Measurements from ENCODE around the gene SPTBN5. TPM values are rescaled to one million over a fixed set of nuclear protein-coding genes. Genes with fewer than 3 reads are reported as not detected.

SPTBN5 gene
- total and polyA plus RNA-seq, 11 donors, result 0.31 to 5.6 (median 1.7) TPM

GRCh38 chr15:41870689-41871081 is 23.2 kb downstream of the SPTBN5 start:
- Histone ChIP-seq H3K27me3 (no peaks in the 10 kb centered on the region), H3K9me3 (no peaks in the 10 kb centered on the region), H3K4me1 (peaks cover 0 to 11% (median 0%) of the 10 kb centered on the region in 12 donors), H3K27ac (no peak overlapping the region), H3K4me3 (no peak overlapping the region), H3K36me3 (no peaks in the 10 kb centered on the region)
- DNase-seq (peak in 1 of 5 donors; percentile 74), ATAC-seq (peak; percentile 26 to 58 (median 47))
- TF ChIP-seq CTCF (IDR thresholded peaks at IDR 0.05), result no peak
- TF ChIP-seq POLR2A (IDR thresholded peaks at IDR 0.05), result no peak
- intact Hi-C loops (cut with DNase I), result loop anchor here in 1 of 10 donors (5.0 kb wide), 1 partner anchor 43 kb away; the partner anchor contains the start of gene JMJD7
- 64 to 78% (median 68%) methylated on average over 7 to 9 of the region's 9 CpGs for WGBS, 4 donors

GRCh38 chr15:41869770-41870688 is 23.8 kb downstream of the SPTBN5 start:
- H3K36me3 ChIP-seq, result no peaks in the 10 kb centered on the region
- H3K4me3 ChIP-seq, result no peak overlapping the region
- no peaks in the 10 kb centered on the region for H3K27me3 ChIP-seq
- intact Hi-C loops (cut with DNase I), result loop anchor here in 1 of 10 donors (5.0 kb wide), 1 partner anchor 43 kb away; the partner anchor contains the start of gene JMJD7
- 87 to 91% (median 89%) methylated on average over 31 to 42 of the region's 42 CpGs for WGBS, 4 donors
- ATAC-seq (peak in 1 of 4 donors; percentile 25), DNase-seq (no peak)
- H3K4me1 ChIP-seq, result peaks cover 0 to 11% (median 0%) of the 10 kb centered on the region in 12 donors
- no peak overlapping the region for H3K27ac ChIP-seq
- TF ChIP-seq POLR2A (IDR thresholded peaks at IDR 0.05), result no peak
- TF ChIP-seq CTCF (IDR thresholded peaks at IDR 0.05), result no peak
- H3K9me3 ChIP-seq, result no peaks in the 10 kb centered on the region

- Histone ChIP-seq H3K36me3 (no peaks in the 10 kb centered on the region), H3K27ac (no peak overlapping the region), H3K27me3 (no peaks in the 10 kb centered on the region), H3K4me1 (peaks cover 0 to 11% (median 0%) of the 10 kb centered on the region in 12 donors), H3K9me3 (no peaks in the 10 kb centered on the region), H3K4me3 (no peak overlapping the region)
- intact Hi-C loops (cut with DNase I), result no loop called here
- 96 to 100% (median 97%) methylated on average over 5 to 15 of the region's 15 CpGs for WGBS, 4 donors
- DNase-seq (no peak), ATAC-seq (no peak)
- TF ChIP-seq POLR2A (IDR thresholded peaks at IDR 0.05), result no peak
- TF ChIP-seq CTCF (IDR thresholded peaks at IDR 0.05), result no peak
These were observed 25.5 kb downstream of the SPTBN5 start for GRCh38 chr15:41868321-41868720.

- 85 to 88% (median 86%) methylated on average over 15 to 25 of the region's 25 CpGs for WGBS, 4 donors
- H3K27me3 ChIP-seq, result no peaks in the 10 kb centered on the region
- DNase-seq (no peak), ATAC-seq (no peak)
- H3K4me1 ChIP-seq, result peaks cover 0 to 11% (median 0%) of the 10 kb centered on the region in 12 donors
- H3K27ac ChIP-seq, result no peak overlapping the region
- no peak for TF ChIP-seq CTCF (IDR thresholded peaks at IDR 0.05)
- TF ChIP-seq POLR2A (IDR thresholded peaks at IDR 0.05), result no peak
- H3K4me3 ChIP-seq, result no peak overlapping the region
- intact Hi-C loops (cut with DNase I), result no loop called here
- H3K9me3 ChIP-seq, result no peaks in the 10 kb centered on the region
- no peaks in the 10 kb centered on the region for H3K36me3 ChIP-seq
These were observed 26.8 kb downstream of the SPTBN5 start for GRCh38 chr15:41866872-41867579.

Data from heart left ventricle (tissue), 16 donors.